ENCODE results near the gene VPS9D1.
"Not testable (repeated sequence)": the region's sequence is repeated elsewhere in the genome, so short reads cannot be mapped to it uniquely, and the experiment has no call there.

Gene VPS9D1

GRCh38 chr16:89709716-89710432, 10.8 kb downstream of the VPS9D1 start:
- DNase-seq (ENCODE audit: low read depth) = no peak

- no peak for DNase-seq (ENCODE audit: low read depth)
Observed at GRCh38 chr16:89709166-89709565, 11.5 kb downstream of the VPS9D1 start.

GRCh38 chr16:89708481-89708931, 12.2 kb downstream of the VPS9D1 start:
- DNase-seq (ENCODE audit: low read depth) = no peak

DNA sequence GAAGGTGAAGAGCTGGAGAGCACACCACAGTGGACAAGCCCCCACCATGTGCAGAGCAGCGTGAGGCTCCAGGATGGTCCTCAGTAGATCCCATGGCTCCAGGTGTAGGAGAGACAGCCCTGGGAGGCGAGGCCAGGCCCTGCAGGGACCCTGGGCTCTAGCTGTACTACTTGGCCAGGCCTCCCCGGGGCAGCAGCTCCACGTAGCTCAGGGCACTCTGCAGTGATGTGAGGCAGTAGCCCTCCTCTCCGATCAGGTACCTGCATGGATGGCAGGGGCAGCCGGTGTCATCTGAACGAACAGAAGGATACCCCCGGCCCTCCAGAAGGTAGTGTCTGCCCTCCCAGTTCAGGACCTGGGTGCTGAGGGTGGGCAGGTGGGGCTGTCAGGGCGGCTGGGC, 13.0 kb downstream of the VPS9D1 start:
- no peak for DNase-seq (ENCODE audit: low read depth)

DNA sequence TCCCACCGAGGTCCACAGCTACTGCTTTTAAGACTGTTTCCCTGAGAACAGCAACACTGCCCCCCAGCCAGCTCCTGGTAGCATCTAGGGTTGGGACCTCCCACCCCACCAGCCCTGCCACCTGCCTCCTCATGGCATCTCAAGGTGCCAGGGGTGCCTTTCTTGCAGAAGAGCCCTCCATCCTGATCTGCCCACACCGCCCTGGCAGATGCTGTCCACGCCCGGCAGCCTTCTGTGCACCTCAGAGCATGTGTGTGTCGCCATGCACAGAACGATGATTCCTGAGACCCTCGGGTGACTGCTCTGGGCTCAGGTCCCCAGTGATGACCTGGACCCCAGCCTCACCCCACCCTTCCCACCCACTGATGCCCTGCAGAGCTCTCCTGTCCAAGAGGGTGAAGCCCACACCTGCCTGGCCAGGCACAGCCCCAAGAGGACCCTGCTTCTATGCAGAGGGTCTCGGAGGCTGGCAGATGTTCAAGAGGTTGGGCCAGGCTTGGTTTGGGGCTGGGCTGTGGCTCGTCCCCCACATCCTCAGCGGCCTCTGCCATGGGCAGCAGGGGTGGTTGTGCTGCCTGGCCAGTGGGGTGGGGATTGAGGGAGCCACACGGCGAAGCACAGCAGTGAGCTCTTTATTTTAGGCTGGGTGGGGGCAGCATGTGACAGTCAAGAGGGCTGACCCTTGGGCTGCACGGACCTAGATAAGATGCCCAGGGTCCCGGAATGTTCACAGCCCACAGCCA, 14.0 kb downstream of the VPS9D1 start:
- no peak for DNase-seq (ENCODE audit: low read depth)

GRCh38 chr16:89705006-89705405, 15.7 kb downstream of the VPS9D1 start:
- DNase-seq (ENCODE audit: low read depth) = no peak

DNA sequence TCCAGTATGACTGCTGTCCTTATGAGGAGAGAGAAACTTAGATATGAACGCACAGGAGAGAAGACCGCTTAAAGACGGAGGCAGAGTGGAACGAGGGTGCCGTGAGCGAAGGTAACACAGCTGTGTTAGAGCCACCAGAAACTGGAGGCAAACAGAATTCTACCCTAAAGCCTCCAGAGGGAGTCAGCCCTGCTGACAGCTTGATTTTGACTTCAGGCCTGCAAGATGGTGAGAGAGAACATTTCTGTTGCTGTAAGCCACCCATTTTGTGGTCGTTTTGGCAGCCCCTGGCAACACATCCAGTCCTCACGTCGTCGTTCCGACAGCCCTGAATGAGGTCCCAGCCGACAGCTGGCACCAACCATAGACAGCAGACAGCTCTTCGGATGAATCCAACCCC, 16.4 kb downstream of the VPS9D1 start:
- no peak for DNase-seq (ENCODE audit: low read depth)

GRCh38 chr16:89701425-89702406, 19.0 kb downstream of the VPS9D1 start, which contains the start of gene SPATA2L:
TSS of gene SPATA2L (minus strand) at chr16:89701705. CDS start at chr16:89701232, 473 bp downstream.
- peak; percentile 90 for DNase-seq (ENCODE audit: low read depth)

DNA sequence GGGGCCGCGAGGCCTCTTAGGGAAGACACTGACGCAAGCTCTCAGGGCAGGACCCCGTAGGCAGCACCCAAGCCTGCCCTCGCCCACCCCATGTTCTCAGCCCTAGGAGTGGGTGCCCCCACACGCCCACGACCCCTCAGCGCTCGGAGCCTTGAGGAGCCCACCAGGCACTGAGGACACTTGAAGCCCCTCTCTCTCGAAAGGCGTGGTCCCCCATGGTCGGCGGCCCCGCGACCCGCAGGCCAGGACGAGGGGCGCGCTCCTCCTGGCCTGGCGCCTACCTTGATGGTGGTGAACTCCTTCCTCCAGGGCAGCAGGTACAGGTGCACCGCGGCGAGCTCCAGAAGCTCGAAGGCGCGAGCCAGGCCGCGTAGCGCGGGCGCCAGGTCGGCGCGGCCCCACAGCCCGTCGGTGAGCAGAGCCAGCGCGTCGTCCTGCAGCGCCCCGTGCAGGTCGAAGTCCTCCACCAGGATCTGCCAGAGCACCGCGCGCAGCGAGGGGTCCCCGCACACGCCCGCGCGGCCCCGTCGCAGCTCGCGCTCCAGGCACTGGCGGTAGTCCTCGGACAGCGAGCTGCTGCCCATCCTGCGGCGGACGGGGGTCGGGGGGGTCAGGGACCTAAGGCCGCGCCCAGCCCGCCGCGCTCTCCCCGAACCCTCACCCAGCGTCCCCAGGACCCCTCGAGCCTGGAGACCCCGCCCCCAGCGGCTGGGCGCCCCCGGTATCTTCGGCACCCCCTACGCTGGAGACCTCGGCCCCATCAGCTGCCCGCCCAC, 19.9 kb downstream of the VPS9D1 start:
- peak; percentile 38 for DNase-seq (ENCODE audit: low read depth)

DNA sequence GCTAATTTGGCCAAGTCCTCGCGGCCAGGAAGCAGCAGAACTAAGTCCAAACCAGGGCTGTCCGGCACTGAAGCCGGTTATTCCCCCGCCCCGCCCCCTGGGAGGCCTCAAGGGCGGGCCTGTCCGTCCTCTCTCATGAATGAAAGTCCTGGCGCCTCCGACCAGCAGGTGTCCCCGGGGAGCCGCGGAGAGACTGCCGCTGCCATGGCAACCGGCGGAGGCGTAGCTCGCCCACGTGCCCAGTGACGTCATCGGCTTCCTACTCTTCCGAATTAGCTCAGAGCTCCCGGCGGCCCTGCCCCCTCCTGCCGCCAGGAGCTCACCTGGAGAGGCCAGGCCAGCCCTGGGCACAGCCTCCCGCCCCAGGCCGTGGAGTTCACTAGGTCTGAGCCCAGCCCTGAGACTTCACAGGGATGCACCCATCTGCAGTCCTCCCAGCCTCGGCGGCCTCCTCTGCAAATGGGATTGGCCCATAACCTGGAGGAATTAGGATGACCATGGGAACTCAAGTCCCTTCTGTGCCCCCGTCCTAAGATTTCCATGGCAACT, 20.5 kb downstream of the VPS9D1 start:
- DNase-seq (ENCODE audit: low read depth) = peak; percentile 99

- DNase-seq (ENCODE audit: low read depth) = not testable (repeated sequence)
Observed at GRCh38 chr16:89699629-89700099, 21.0 kb downstream of the VPS9D1 start.

DNA sequence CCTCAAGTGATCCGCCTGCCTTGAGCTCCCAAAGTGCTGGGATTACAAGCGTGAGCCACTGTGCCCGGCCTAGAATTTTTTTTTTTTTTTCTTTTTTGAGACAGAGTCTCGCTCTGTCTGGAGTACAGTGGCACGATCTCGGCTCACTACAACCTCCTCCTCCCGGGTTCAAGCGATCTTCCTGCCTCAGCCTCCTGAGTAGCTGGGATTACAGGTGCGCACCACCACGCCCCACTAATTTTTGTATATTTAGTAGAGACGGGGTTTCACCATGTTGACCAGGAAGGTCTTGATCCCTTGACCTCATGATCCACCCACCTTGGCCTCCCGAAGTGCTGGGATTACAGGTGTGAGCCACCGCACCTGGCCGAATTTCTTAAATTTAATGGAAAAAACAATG, 22.0 kb downstream of the VPS9D1 start:
- DNase-seq (ENCODE audit: low read depth) = not testable (repeated sequence)

- DNase-seq (ENCODE audit: low read depth) = no peak
Observed at GRCh38 chr16:89697616-89698331, 22.9 kb downstream of the VPS9D1 start.

GRCh38 chr16:89697161-89697615, 23.5 kb downstream of the VPS9D1 start:
- no peak for DNase-seq (ENCODE audit: low read depth)

GRCh38 chr16:89696670-89697128, 24.0 kb downstream of the VPS9D1 start:
- no peak for DNase-seq (ENCODE audit: low read depth)

- no peak for DNase-seq (ENCODE audit: low read depth)
Observed at GRCh38 chr16:89695875-89696669, 24.6 kb downstream of the VPS9D1 start.

- DNase-seq (ENCODE audit: low read depth) = no peak
Observed at GRCh38 chr16:89695086-89695874, 25.4 kb downstream of the VPS9D1 start.

GRCh38 chr16:89694784-89695085, 26.0 kb downstream of the VPS9D1 start:
- DNase-seq (ENCODE audit: low read depth) = not testable (repeated sequence)
